CD4-positive, alpha-beta T cell treated with Interleukin-4 for 4 hours (primary cell): Measurements from ENCODE around the gene SLC17A5.
A peak's percentile ranks its signal among the peaks of the same experiment; 100 is the strongest.
"Not testable (repeated sequence)": the region's sequence is repeated elsewhere in the genome, so short reads cannot be mapped to it uniquely, and the experiment has no call there.

Source experiments
- DNase-seq: peaks from one replicate; pipeline ENCODE4 v3.0.0-alpha.2; 2020

Gene SLC17A5

DNA sequence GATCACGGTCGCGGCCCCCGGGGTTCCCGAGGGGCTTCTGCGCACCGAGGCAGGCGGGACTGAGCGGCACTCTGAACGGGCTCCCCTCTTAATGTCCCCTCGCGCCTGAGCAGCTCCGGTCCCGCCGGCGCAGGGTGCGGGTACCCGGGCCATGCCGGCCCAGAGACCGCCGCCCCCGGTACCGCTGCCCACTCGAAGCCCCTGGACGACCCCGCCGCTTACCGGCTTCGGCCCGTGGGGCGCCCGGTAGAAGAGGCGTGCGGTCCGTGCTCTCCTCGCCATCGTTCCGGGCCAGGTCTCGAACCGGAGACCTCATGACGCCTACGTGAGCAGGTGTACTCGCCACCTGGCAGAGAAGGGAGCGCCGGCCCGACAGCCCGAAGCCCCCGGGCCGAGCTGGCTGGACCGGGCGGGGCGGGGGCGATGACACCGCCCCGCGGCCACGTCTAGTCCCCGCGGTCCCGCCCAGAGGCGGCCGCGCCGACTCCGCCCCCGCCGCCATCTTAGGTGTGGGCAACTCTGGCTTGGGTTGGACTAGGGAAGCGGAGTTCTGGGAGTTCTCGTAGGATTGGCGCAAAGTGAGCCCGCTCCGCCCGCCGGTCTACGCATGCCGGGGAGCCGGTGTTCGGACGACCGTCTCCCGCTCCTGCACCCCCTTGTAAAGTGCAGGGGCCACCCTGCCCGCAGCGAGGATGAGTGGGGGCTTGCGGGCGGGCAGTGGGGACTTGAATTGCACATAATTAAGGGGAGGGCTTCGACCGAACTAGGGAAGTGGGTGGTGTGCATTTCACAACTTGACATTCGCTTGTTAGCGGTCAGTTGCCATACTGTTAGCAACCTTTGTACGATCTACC, at the start of gene SLC17A5:
SLC17A5 (minus strand) TSS at position 422 of the 854 bp plus-strand sequence; CDS start at position 316, 106 bp downstream.
- peak; percentile 89 for DNase-seq

- no peak for DNase-seq
Observed at GRCh38 chr6:73703466-73703865, 49.7 kb upstream of the SLC17A5 start.

DNA sequence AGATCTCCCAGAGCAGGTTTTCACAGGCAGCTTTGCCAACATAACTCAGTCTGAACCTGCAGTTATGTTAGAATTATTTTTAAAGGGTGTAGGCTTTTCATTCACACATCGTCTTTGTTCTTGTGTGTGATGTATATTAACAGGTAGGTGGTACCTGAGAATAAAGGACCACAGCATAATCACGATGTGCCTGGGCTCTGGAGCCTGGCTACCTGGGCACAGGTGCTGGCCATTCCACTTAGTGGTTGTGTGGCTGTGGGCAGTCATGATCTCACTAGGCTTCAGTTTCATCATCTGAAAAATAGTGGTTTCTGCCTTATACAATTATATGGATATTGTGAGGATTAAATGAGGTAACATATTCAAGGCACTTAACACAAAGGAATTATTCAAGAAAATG, 48.7 kb upstream of the SLC17A5 start:
- no peak for DNase-seq

- DNase-seq = no peak
Observed at GRCh38 chr6:73699676-73700459, 46.1 kb upstream of the SLC17A5 start.

GRCh38 chr6:73696966-73697655, 43.3 kb upstream of the SLC17A5 start:
- DNase-seq = no peak

DNA sequence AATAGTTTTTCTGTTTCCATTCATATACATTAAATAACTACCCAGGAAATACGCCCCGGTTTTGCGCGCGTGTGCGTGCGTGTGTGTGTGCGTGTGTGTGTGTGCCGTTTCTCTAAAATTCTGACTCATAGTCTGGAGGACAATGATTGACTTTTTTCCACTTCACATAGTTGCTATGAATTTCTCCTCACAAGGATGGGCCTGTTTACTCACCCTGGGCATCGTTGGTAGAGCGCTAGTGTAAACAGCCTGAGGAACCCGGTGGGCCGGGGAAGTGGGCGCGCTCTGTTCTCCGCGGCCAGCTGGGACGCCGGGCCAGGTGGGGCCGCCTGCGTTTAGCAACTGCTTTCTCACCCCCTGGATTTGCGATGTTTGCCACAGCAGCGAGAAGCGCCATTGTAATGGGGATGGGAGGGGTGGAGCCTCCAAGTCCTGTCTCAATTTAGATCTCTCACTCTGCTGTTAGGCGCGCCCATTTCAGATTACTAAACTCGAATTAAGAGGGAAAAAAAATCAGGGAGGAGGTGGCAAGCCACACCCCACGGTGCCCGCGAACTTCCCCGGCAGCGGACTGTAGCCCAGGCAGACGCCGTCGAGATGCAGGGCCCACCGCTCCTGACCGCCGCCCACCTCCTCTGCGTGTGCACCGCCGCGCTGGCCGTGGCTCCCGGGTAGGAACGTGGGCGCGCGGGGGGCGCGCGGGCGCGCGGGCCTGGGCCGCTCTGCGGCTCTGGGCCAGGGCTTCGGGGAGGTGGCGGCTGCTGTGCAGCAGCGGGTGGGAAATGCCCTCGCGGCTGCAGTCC, 42.0 kb upstream of the SLC17A5 start, which contains the start of gene CD109:
CD109 (plus strand) TSS at position 585 of the 803 bp plus-strand sequence; CDS start at position 598, 13 bp downstream.
- peak; percentile 70 for DNase-seq

DNA sequence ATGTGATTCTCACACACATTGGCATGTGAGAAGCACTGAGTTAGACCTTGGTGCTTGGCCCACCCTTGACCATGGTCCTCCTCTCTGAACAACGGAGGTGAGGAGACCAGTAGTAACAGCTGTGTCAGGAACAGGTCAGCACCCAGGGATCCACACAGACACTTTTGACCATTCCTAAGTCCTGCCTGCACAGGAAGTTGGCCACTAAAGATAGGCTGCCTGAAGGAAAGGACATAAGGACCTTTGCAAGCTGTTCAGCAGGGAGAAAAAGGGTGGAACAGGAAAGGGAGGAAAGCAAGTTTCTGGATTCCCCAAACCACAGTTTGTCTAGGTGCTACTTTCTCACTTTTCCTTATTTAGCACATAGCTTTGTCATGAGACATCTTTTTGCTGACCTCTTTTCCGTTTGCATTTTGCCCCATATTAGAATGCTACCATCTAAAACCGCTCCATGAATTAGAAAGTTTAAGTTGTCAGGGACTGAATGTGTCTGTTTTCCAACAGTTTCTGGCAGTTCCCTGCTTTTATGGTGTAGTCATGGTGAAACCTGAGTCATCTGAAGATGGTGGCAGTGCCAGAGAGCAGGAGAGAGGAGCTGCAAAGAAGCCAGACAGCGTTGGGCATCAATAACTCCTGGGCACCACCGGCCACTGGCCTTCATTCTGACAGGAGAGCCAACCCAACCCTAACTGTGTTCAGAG, 41.1 kb upstream of the SLC17A5 start:
- DNase-seq = no peak

DNA sequence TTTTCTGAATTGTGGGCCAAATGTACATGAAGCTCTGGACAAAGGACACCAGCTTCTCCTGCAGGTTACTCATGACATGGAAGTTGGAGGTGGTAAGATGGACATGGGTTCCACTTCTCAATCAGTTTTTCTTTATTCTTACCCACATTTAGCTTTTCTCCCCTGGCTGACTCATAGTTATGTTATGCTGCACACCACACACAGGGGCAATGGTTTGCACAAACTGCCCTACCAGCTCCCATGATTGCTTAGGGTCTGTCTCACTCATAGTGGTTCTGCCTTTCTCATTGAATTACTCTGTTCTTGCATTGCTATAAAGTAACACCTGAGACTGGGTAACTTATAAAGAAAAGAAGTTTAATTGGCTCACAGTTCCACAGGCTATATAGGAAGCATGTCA, 37.7 kb upstream of the SLC17A5 start:
- no peak for DNase-seq

DNA sequence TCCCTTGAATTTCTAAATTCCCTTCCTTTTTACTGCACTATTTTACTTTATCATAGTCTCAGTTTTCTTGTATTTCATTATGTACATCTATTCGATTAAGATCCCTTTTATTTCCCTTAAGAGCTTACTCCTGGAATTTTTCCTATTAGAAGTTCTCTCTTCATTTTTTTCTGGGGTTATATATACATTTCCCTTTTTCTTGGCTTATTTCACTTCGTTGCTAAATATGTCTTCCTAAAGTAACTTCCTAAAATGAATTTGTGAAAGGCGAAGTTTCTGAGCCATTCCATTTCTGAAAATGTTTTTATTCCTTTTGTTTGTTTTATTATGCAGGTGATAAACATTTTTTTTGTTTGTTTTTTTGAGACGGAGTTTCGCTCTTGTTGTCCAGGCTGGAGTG, 36.3 kb upstream of the SLC17A5 start:
- no peak for DNase-seq

- no peak for DNase-seq
Observed at GRCh38 chr6:73688351-73688750, 34.6 kb upstream of the SLC17A5 start.

GRCh38 chr6:73683574-73683973, 29.8 kb upstream of the SLC17A5 start:
- not testable (repeated sequence) for DNase-seq

GRCh38 chr6:73680289-73680918, 26.6 kb upstream of the SLC17A5 start:
- DNase-seq = no peak

DNA sequence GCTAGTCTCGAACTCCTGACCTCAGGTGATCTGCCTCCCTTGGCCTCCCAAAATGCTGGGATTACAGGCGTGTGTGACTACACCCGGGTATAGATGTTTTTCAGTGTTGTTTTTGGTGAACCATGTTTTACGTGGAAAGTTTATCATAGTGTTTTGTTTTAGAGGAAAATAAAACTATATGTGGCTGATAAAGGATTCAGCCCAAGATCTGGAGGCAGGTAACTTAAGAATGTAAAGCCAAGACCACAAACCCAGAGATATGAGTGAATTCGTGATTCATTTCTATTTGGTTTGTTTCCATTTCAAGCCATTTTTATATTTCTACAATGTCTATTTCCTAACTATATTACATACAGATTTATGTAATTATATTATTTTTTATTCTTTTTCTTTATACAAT, 26.1 kb upstream of the SLC17A5 start:
- not testable (repeated sequence) for DNase-seq

DNA sequence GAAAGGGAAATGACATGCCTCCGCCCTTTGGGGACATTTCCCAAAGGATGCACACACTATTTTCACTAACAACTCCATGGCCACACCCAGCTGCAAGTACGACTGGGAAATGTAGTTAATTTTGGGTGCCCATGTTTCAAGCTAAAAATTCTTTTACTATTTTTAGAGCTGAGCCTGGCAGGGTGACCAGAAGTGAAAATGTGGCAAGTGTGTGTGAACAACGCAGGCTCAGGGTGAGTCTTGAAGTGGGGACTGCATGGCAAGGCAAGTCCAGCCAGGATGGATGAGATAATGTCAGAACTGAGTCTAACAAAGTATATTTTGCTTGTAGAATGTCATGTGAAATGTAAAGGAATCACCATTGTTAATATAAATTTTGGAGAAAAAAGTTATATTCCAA, 25.2 kb upstream of the SLC17A5 start:
- DNase-seq = no peak

- DNase-seq = peak; percentile 73
Observed at GRCh38 chr6:73675466-73676098, 21.8 kb upstream of the SLC17A5 start.

DNA sequence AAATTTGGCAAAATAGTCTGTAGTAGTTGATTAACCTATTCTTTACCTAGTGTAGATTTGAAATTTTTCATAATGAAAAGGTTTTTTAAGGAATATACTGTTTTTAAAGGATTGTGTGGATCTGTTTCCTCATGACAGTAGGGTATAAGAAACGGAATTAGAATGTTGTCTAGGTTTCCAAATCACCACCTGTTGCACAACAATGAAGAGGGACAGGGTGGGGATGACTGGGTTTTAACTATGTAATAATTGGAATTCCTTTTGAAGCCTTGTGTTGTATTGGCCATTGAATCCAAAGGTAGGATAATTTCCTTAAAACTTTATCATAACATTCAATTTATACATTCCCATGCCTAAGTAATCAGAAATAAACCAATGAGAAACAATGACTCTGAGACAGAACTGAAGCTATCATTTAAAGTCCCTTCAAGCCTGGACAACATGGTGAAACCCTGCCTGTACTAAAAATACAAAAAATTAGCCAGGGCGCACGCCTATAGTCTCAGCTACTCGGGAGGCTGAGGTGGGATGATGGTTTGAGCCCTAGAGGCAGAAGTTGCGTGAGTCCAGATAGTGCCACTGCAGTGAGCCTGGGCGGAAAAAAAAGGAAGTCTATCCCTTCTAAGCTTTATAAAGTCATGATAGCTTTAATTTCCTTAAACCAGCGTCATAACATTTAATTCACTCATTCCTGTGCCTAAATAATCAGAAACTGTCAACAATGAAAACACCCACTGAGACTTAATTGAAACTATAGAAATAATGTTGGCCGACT, 18.3 kb upstream of the SLC17A5 start:
- no peak for DNase-seq

DNA sequence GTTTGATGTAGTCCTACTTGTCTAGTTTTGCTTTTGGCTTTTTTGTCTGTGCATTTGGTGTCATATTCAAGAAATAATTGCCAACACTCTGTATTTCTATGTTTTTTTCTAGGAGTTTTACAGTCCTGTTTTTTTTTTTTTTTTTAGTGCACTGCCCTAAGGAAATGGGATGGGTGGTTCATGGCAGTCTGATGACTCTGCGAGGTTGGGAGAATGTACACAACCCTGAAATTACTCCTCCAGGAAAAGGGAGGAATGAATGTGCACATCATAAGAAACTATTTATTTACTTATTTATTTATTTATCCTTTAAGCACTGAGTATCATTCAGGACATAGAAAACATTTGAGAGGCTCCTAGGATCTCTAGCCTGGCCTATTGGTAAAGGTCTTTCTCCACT, 15.2 kb upstream of the SLC17A5 start:
- DNase-seq = no peak

GRCh38 chr6:73667798-73668197, 14.0 kb upstream of the SLC17A5 start:
- DNase-seq = no peak

GRCh38 chr6:73666393-73666792, 12.6 kb upstream of the SLC17A5 start:
- no peak for DNase-seq
